Measurements from ENCODE around the gene GAMT. TPM values are rescaled to one million over a fixed set of nuclear protein-coding genes. Genes with fewer than 3 reads are reported as not detected.
A peak's percentile ranks its signal among the peaks of the same experiment; 100 is the strongest.

GAMT gene
- total and polyA plus RNA-seq, 2 of the 13 experiments (the other 11 are each of a cell fraction or from before 2014, with no cell fraction given): 115 to 124 TPM

DNA sequence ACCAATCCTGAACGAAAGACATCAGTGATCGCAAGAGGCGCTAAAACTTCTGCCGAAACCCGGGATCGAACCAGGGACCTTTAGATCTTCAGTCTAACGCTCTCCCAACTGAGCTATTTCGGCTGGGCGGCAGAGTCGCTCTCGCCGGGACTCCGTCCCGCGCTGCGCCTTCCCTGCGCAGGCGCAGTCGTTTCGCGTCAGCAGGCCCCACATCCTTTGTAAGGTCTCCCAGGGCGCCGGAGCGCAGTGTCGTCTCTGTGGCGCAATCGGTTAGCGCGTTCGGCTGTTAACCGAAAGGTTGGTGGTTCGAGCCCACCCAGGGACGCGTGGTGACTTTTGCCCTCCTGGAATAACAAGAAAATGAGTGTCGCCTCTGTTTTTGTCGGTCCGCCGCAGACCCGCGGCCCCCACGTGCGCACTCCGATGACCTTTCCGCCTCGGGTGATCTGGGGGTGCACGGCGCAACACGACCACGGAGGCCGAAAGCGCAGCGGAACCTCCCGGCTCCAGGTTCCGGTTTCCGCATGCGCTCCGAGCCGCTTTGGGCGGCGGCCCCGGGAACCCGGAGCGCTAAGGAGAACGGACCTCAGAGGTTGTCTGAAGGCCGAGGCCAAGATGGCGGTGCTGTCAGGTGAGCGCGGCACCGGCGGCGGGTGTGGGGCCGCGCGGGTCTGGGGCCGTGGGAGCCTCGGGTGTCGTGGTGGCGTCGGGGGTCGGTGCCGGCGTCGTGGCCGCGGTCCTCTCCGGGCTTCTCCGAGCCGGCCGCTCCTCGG, 17.8 kb downstream of the GAMT start, which contains the start of gene NDUFS7 (continued):
- TF ChIP-seq TARDBP (CRISPR knock-in tag; IDR thresholded peaks at IDR 0.05) (peak; percentile 98), CREB1 (IDR thresholded peaks at IDR 0.05) (peak; percentile 82), CREB1 (CRISPR knock-in tag; IDR thresholded peaks at IDR 0.05) (peak; percentile 89), ISL2 (CRISPR knock-in tag; IDR thresholded peaks at IDR 0.05) (peak; percentile 88; the same call in 1 of the 2 replicates), HNRNPL (IDR thresholded peaks at IDR 0.05; ENCODE audit: low read depth, low read length) (peak; percentile 48; the same call in 1 of the 2 replicates), ZNF562 (CRISPR knock-in tag; IDR thresholded peaks at IDR 0.05; ENCODE audit: borderline replicate concordance) (0 out of 2 replicates have a peak, but pooled peaks have one; percentile 65), ZNF850 (CRISPR knock-in tag; conservative IDR thresholded peaks at IDR 0.05) (peak; percentile 91; the same call in 1 of the 2 replicates), MXI1 (IDR thresholded peaks at IDR 0.05; ENCODE audit: borderline replicate concordance, low read depth, low read length) (peak; percentile 67; the same call in 1 of the 3 replicates), CBFB (CRISPR knock-in tag; IDR thresholded peaks at IDR 0.05) (peak; percentile 92), ZNF432 (CRISPR knock-in tag; IDR thresholded peaks at IDR 0.05; ENCODE audit: borderline replicate concordance) (peak; percentile 47; the same call in 1 of the 2 replicates), ZNF180 (CRISPR knock-in tag; IDR thresholded peaks at IDR 0.05; ENCODE audit: borderline replicate concordance, low read depth) (0 out of 2 replicates have a peak, but pooled peaks have one; percentile 80), ZNF274 (CRISPR knock-in tag; IDR thresholded peaks at IDR 0.05) (peak; percentile 93), PATZ1 (CRISPR knock-in tag; IDR thresholded peaks at IDR 0.05) (peak; percentile 81), GTF2F1 (IDR thresholded peaks at IDR 0.05; ENCODE audit: low read length) (peak; percentile 90), ZNF777 (CRISPR knock-in tag; IDR thresholded peaks at IDR 0.05) (peak; percentile 79), AGO2 (optimal IDR thresholded peaks at IDR 0.05; ENCODE audit: low read depth, low read length) (peak; percentile 50), ZNF3 (CRISPR knock-in tag; IDR thresholded peaks at IDR 0.05) (no peak), TBL1XR1 (IDR thresholded peaks at IDR 0.05; ENCODE audit: borderline replicate concordance, low read length, partially characterized antibody) (peak; percentile 76), ZNF556 (CRISPR knock-in tag; IDR thresholded peaks at IDR 0.05; ENCODE audit: borderline replicate concordance) (peak; percentile 100; the same call in 1 of the 2 replicates), MAFG (CRISPR knock-in tag; IDR thresholded peaks at IDR 0.05) (no peak), MIXL1 (CRISPR knock-in tag; IDR thresholded peaks at IDR 0.05) (peak; percentile 72), ATAD3A (CRISPR knock-in tag; IDR thresholded peaks at IDR 0.05) (no peak), DR1 (CRISPR knock-in tag; IDR thresholded peaks at IDR 0.05) (peak; percentile 81; the same call in 1 of the 2 replicates), HNRNPUL1 (IDR thresholded peaks at IDR 0.05; ENCODE audit: low read depth, low read length) (peak; percentile 95), ZNF232 (CRISPR knock-in tag; IDR thresholded peaks at IDR 0.05; ENCODE audit: borderline replicate concordance) (peak; percentile 88), IKZF1 (IDR thresholded peaks at IDR 0.05) (no peak), NRL (CRISPR knock-in tag; IDR thresholded peaks at IDR 0.05; ENCODE audit: borderline replicate concordance) (peak; percentile 91), TOE1 (CRISPR knock-in tag; IDR thresholded peaks at IDR 0.05) (peak; percentile 95)
- TF ChIP-seq, protein P1, sequence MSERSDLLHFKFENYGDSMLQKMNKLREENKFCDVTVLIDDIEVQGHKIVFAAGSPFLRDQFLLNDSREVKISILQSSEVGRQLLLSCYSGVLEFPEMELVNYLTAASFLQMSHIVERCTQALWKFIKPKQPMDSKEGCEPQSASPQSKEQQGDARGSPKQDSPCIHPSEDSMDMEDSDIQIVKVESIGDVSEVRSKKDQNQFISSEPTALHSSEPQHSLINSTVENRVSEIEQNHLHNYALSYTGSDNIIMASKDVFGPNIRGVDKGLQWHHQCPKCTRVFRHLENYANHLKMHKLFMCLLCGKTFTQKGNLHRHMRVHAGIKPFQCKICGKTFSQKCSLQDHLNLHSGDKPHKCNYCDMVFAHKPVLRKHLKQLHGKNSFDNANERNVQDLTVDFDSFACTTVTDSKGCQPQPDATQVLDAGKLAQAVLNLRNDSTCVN (CRISPR knock-in tag; IDR thresholded peaks at IDR 0.05; ENCODE audit: borderline replicate concordance): 0 out of 2 replicates have a peak, but pooled peaks have one; percentile 62

All from HepG2 (cell line).